Liver (tissue), 9 donors: ENCODE data around the gene CRLF1. TPM values are rescaled to one million over a fixed set of nuclear protein-coding genes. Genes with fewer than 3 reads are reported as not detected.

Source experiments
- DNase-seq: peaks from one replicate; pipeline ENCODE4 v3.0.0-alpha.2; 2017; ENCODE audit warnings: low spot score
- H3K27ac ChIP-seq, 2 donors: one replicate each; pipeline ENCODE4 v1.7.0; 2013; ENCODE audit warnings: inconsistent platforms in 2 of 2, low read length in 2 of 2, control low read depth in 1 of 2, low read depth in 1 of 2, mild to moderate bottlenecking in 1 of 2
- H3K27me3 ChIP-seq, 4 donors: one replicate each; pipeline versions ENCODE4 v1.6.1 to v1.7.0; 2013; ENCODE audit warnings: low read length in 3 of 4, inconsistent platforms in 1 of 4, mild to moderate bottlenecking in 1 of 4, moderate library complexity in 1 of 4; ENCODE audit not compliant: control insufficient read depth in 4 of 4, insufficient read depth in 4 of 4
- H3K36me3 ChIP-seq, 4 donors: one replicate each; pipeline versions ENCODE4 v1.6.1 to v1.7.0; 2013; ENCODE audit warnings: low read length in 3 of 4, mild to moderate bottlenecking in 3 of 4, low read depth in 1 of 4, moderate library complexity in 1 of 4; ENCODE audit not compliant: control insufficient read depth in 4 of 4, insufficient read depth in 3 of 4
- H3K4me1 ChIP-seq, 4 donors: one replicate each; pipeline versions ENCODE4 v1.6.1 to v1.7.0; 2013; ENCODE audit warnings: low read length in 3 of 4, mild to moderate bottlenecking in 3 of 4, moderate library complexity in 1 of 4; ENCODE audit not compliant: control insufficient read depth in 4 of 4, insufficient read depth in 4 of 4
- H3K4me3 ChIP-seq, 3 donors: one replicate each; pipeline versions ENCODE4 v1.6.1 to v1.7.0; 2013; ENCODE audit warnings: low read length in 3 of 3, control low read depth in 1 of 3, low read depth in 1 of 3, mild to moderate bottlenecking in 1 of 3
- H3K9ac ChIP-seq, 2 donors: one replicate each; pipeline ENCODE4 v1.7.0; 2013; ENCODE audit warnings: low read length in 2 of 2, mild to moderate bottlenecking in 2 of 2, moderate library complexity in 2 of 2, control low read depth in 1 of 2, low read depth in 1 of 2
- H3K9me3 ChIP-seq, 4 donors: one replicate each; pipeline versions ENCODE4 v1.6.1 to v1.7.0; 2013; ENCODE audit warnings: low read length in 3 of 4; ENCODE audit not compliant: control insufficient read depth in 4 of 4
- ATF3 ChIP-seq: IDR thresholded peaks from 2 replicates; pipeline ENCODE4 v1.6.1; 2016; ENCODE audit warnings: antibody characterized with exemption
- CTCF ChIP-seq: fragments of 150-350 bp; IDR thresholded peaks from 2 replicates; pipeline ENCODE4 v1.5.1; 2017; ENCODE audit warnings: improper control_type of control experiment, low read depth, low read length; ENCODE audit not compliant: missing input control
- EGR1 ChIP-seq, 2 donors: IDR thresholded peaks; 2 replicates each; pipeline ENCODE4 v1.6.1; 2016 to 2018; ENCODE audit warnings: antibody characterized with exemption in 2 of 2, low read depth in 2 of 2
- FOXA1 ChIP-seq: IDR thresholded peaks from 2 replicates; pipeline ENCODE4 v1.6.1; 2016; ENCODE audit warnings: antibody characterized with exemption
- FOXA2 ChIP-seq: IDR thresholded peaks from 2 replicates; pipeline ENCODE4 v1.6.1; 2016; ENCODE audit warnings: antibody characterized with exemption
- GABPA ChIP-seq, 2 donors: IDR thresholded peaks in 1 of 2; conservative IDR thresholded peaks in 1 of 2; 2 replicates each; pipeline ENCODE4 v1.6.1; 2016; ENCODE audit warnings: antibody characterized with exemption in 2 of 2, mild to moderate bottlenecking in 1 of 2, moderate library complexity in 1 of 2
- HNF4A ChIP-seq, 2 donors: conservative IDR thresholded peaks; 2 replicates each; pipeline ENCODE4 v1.6.1; 2016; ENCODE audit warnings: antibody characterized with exemption in 2 of 2, mild to moderate bottlenecking in 2 of 2
- MAX ChIP-seq: IDR thresholded peaks from 2 replicates; pipeline ENCODE4 v1.6.1; 2016; ENCODE audit warnings: antibody characterized with exemption
- NR2F2 ChIP-seq: IDR thresholded peaks from 2 replicates; pipeline ENCODE4 v1.6.1; 2016; ENCODE audit warnings: antibody characterized with exemption
- RAD21 ChIP-seq, 2 donors: IDR thresholded peaks; 2 replicates each; pipeline ENCODE4 v1.6.1; 2016; ENCODE audit warnings: antibody characterized with exemption in 2 of 2, mild to moderate bottlenecking in 2 of 2
- REST ChIP-seq: IDR thresholded peaks from 2 replicates; pipeline ENCODE4 v1.6.1; 2016; ENCODE audit warnings: antibody characterized with exemption, mild to moderate bottlenecking
- RXRA ChIP-seq, 2 donors: IDR thresholded peaks; 2 replicates each; pipeline ENCODE4 v1.6.1; 2017 to 2018; ENCODE audit warnings: antibody characterized with exemption in 2 of 2, mild to moderate bottlenecking in 1 of 2
- SP1 ChIP-seq: IDR thresholded peaks from 2 replicates; pipeline ENCODE4 v1.6.1; 2018; ENCODE audit warnings: antibody characterized with exemption, mild to moderate bottlenecking
- TAF1 ChIP-seq: conservative IDR thresholded peaks from 2 replicates; pipeline ENCODE4 v1.6.1; 2016; ENCODE audit warnings: antibody characterized with exemption, mild to moderate bottlenecking
- YY1 ChIP-seq: IDR thresholded peaks from 2 replicates; pipeline ENCODE4 v1.6.1; 2016; ENCODE audit warnings: antibody characterized with exemption, mild to moderate bottlenecking
- ZBTB33 ChIP-seq: IDR thresholded peaks from 2 replicates; pipeline ENCODE4 v1.6.1; 2016; ENCODE audit warnings: antibody characterized with exemption
- WGBS: extraction: QIAGEN DNeasy Blood & Tissue Kit; methylation state at CpG from one replicate; pipeline ENCODE4 v1.1.7; 2013; 5-methylcytosine and 5-hydroxymethylcytosine counted together
- polyA plus RNA-seq, 2 donors: library from polyadenylated mRNA; stranded (reverse) in 1 of 2; unstranded in 1 of 2; fragments of 200-250 nt in 1 of 2; fragments of >200 nt in 1 of 2; fragmentation: Nextera tagmentation in 1 of 2; extraction: Ambion mirVana in 1 of 2; gene quantifications; one replicate each; pipeline versions ENCODE4 v1.2.1 to v1.2.3, GENCODE V29; 2013 to 2015
- total RNA-seq, 2 donors: library from RNA; depleted of rRNA; stranded (reverse); fragments of >200 nt; gene quantifications; one replicate each; pipeline ENCODE4 v1.2.3, GENCODE V29; 2014
- donor health status: healthy.
- donor health status: healthy.
- donor health status: healthy.
- donor health status: healthy.
- donor health status: healthy.

Gene CRLF1
- total and polyA plus RNA-seq, 4 donors, result 0.49 to 1.9 (median 1.6) TPM; not detected in 1

GRCh38 chr19:18551631-18552030 is 55.0 kb downstream of the CRLF1 start (continued):
- TF ChIP-seq CTCF (no peak), HNF4A (conservative IDR thresholded peaks at IDR 0.05) (no peak)

GRCh38 chr19:18543814-18544475 is 62.7 kb downstream of the CRLF1 start:
- WGBS, result 24% methylated on average over 12 of the region's 12 CpGs
- Histone ChIP-seq H3K4me3 (peak overlapping the region in 1 of 3 donors; percentile 97), H3K9ac (peak overlapping the region; percentile 5 to 72), H3K36me3 (peaks cover 0 to 12% (median 6%) of the 10 kb centered on the region in 4 donors), H3K27me3 (no peaks in the 10 kb centered on the region), H3K9me3 (no peaks in the 10 kb centered on the region), H3K27ac (peak overlapping the region; percentile 3 to 47), H3K4me1 (peaks cover 6 to 17% (median 10%) of the 10 kb centered on the region in 4 donors)
- peak; percentile 86 for DNase-seq
- TF ChIP-seq SP1 (no peak), FOXA2 (no peak), RXRA (IDR thresholded peaks at IDR 0.05) (no peak), NR2F2 (no peak), REST (no peak), YY1 (no peak), CTCF (no peak), FOXA1 (no peak), GABPA (IDR thresholded peaks at IDR 0.05 in 1 of 2, conservative IDR thresholded peaks at IDR 0.05 in 1 of 2) (no peak), TAF1 (no peak), HNF4A (conservative IDR thresholded peaks at IDR 0.05) (no peak), RAD21 (IDR thresholded peaks at IDR 0.05) (no peak), EGR1 (IDR thresholded peaks at IDR 0.05; ENCODE audit: low read depth in 2 of 2) (no peak), ATF3 (no peak), ZBTB33 (no peak), MAX (no peak)
